ENCODE measurements around the gene MED27. TPM values are rescaled to one million over a fixed set of nuclear protein-coding genes. Genes with fewer than 3 reads are reported as not detected.

Gene MED27
- total and polyA plus RNA-seq, 2 of the 8 experiments (the other 6 are each of a cell fraction or from before 2014, with no cell fraction given) = 29.9 to 56.5 TPM

DNA sequence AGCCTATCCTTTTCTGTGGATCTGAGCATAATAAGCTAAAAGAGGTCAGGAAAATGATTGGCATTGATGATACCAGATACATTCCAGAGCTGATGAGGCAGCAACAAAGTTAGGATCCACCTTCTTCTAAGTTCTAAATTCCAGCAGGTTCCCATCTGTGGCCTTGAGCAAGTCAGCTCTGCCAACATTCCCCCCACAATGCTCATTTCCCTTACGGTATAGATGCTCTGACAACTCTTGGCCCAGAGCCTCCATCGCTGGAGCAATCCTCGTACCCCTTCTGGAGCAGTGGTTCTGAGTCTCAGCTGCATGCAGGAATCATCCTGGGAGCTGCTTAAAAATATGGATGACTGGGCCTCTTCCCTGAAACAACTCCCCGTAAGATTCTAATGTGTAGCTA lies 78.1 kb downstream of the MED27 start (continued):
- TF ChIP-seq TCF12 (IDR thresholded peaks at IDR 0.05; ENCODE audit: low read depth, low read length) (no peak), RBBP5 (IDR thresholded peaks at IDR 0.05; ENCODE audit: borderline replicate concordance, low read depth, low read length) (no peak), ZNF274 (IDR thresholded peaks at IDR 0.05; ENCODE audit: borderline replicate concordance, extremely low read depth, low read length) (no peak), SUZ12 (IDR thresholded peaks at IDR 0.05; ENCODE audit: low read length) (no peak), CBX5 (IDR thresholded peaks at IDR 0.05; ENCODE audit: low read depth, low read length) (no peak), SIX5 (IDR thresholded peaks at IDR 0.05; ENCODE audit: low read depth, low read length) (no peak), EP300 (IDR thresholded peaks at IDR 0.05; ENCODE audit: borderline replicate concordance in 1 of 2, low read depth in 2 of 2, low read length in 2 of 2) (no peak), RFX5 (IDR thresholded peaks at IDR 0.05; ENCODE audit: borderline replicate concordance, low read depth, low read length) (no peak)
